D721Med (cell line): ENCODE data around the gene SPOCD1.

Source experiments
- DNase-seq: peaks from one replicate; pipeline ENCODE4 v3.0.0; 2011; ENCODE audit warnings: low spot score; ENCODE audit not compliant: insufficient read length
- FAIRE-seq: peaks from 2 replicates; lab custom pipeline; 2011; peaks lifted over from hg19 to GRCh38; lab: Jason Lieb, UNC
- CTCF ChIP-seq: IDR thresholded peaks from 2 replicates; pipeline ENCODE4 v1.5.1; 2012; ENCODE audit warnings: mild to moderate bottlenecking, control low read depth; ENCODE audit not compliant: insufficient read depth; ENCODE audit errors: missing control alignments

The SPOCD1 gene

GRCh38 chr1:31839662-31840343 is 24.0 kb upstream of the SPOCD1 start:
- DNase-seq = no peak
- TF ChIP-seq CTCF = no peak
- no peak for FAIRE-seq

- DNase-seq (no peak), FAIRE-seq (no peak)
- TF ChIP-seq CTCF = no peak
These were observed 21.8 kb upstream of the SPOCD1 start for GRCh38 chr1:31837451-31838158.

- no peak for FAIRE-seq
- DNase-seq = no peak
- TF ChIP-seq CTCF = no peak
These were observed 20.8 kb upstream of the SPOCD1 start for GRCh38 chr1:31836638-31837037.

- DNase-seq (no peak), FAIRE-seq (no peak)
- no peak for TF ChIP-seq CTCF
These were observed 19.6 kb upstream of the SPOCD1 start for GRCh38 chr1:31835415-31835814.

GRCh38 chr1:31834501-31834900 is 18.7 kb upstream of the SPOCD1 start:
- FAIRE-seq (no peak), DNase-seq (no peak)
- TF ChIP-seq CTCF = no peak

- no peak for TF ChIP-seq CTCF
- FAIRE-seq (no peak), DNase-seq (no peak)
These were observed 15.9 kb upstream of the SPOCD1 start for GRCh38 chr1:31831397-31832378.
